Mucosa of rectum (tissue), 2 donors: Measurements from ENCODE around the gene TOGARAM2.

ENCODE experiments used
- H3K27ac ChIP-seq, 2 donors: one replicate each; pipeline ENCODE4 v1.7.0; 2013; ENCODE audit warnings: inconsistent platforms in 2 of 2, low read depth in 2 of 2, low read length in 2 of 2
- H3K27me3 ChIP-seq, 2 donors: one replicate each; pipeline ENCODE4 v1.7.0; 2013; ENCODE audit warnings: low read length in 2 of 2; ENCODE audit not compliant: control insufficient read depth in 2 of 2, insufficient read depth in 2 of 2
- H3K36me3 ChIP-seq, 2 donors: one replicate each; pipeline ENCODE4 v1.7.0; 2013; ENCODE audit warnings: low read length in 2 of 2; ENCODE audit not compliant: control insufficient read depth in 2 of 2, insufficient read depth in 2 of 2
- H3K4me1 ChIP-seq, 2 donors: one replicate each; pipeline ENCODE4 v1.7.0; 2013; ENCODE audit warnings: low read length in 2 of 2, mild to moderate bottlenecking in 1 of 2; ENCODE audit not compliant: control insufficient read depth in 2 of 2, insufficient read depth in 2 of 2
- H3K4me3 ChIP-seq, 2 donors: one replicate each; pipeline ENCODE4 v1.7.0; 2013; ENCODE audit warnings: low read length in 2 of 2
- H3K9ac ChIP-seq, 2 donors: one replicate each; pipeline ENCODE4 v1.7.0; 2013; ENCODE audit warnings: low read length in 2 of 2, low read depth in 1 of 2, mild to moderate bottlenecking in 1 of 2
- H3K9me3 ChIP-seq, 2 donors: one replicate each; pipeline ENCODE4 v1.7.0; 2013; ENCODE audit warnings: low read length in 2 of 2; ENCODE audit not compliant: control insufficient read depth in 2 of 2
- donor health status: healthy.
- donor health status: Normal muscosa, but diverticular disease.

The TOGARAM2 gene

DNA sequence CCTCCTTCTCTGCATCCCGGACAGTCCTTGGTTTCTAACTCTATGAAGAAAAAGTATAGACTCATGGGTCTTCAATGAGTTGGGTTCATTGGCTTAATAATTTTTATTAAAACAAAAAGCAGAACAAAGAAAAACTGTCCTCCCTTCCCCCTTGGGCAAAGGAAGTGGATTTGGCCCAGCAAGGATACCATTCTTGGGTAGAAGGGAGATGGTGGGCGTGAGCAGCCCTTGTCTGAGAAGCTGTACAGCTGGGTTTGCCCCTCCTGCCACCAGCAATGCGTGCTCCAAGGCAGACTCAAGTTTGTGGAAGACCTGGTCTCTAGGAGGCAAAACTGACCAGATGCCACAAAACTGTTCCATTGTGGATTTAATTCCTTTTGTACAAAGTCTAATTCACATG, 80.5 kb downstream of the TOGARAM2 start:
- H3K27me3 ChIP-seq: no peaks in the 10 kb centered on the region
- H3K4me1 ChIP-seq: peaks cover 2 to 3% of the 10 kb centered on the region in 2 donors
- no peak overlapping the region for H3K9ac ChIP-seq
- no peaks in the 10 kb centered on the region for H3K9me3 ChIP-seq
- no peak overlapping the region for H3K4me3 ChIP-seq
- no peak overlapping the region for H3K27ac ChIP-seq
- no peaks in the 10 kb centered on the region for H3K36me3 ChIP-seq

DNA sequence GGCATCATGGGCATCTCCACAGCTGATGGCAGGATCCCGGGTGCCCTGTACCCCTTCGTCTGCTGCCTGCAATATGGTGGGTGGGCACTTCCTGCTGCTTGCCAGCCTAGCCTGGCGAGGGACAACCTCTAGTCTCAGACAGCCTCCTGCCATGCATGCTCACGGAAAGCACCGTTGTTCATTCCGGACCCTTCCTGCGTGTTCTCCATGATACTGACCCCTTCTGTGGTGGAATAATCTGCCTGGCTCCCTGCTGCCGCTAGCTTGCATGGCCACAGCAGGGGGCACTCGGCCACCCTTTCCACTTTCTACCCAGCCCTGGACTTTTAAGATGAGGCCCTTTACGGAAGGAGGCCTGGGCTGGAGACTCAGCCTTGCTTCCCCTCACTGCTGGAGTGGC, 81.3 kb downstream of the TOGARAM2 start:
- no peak overlapping the region for H3K27ac ChIP-seq
- no peaks in the 10 kb centered on the region for H3K36me3 ChIP-seq
- H3K9me3 ChIP-seq: no peaks in the 10 kb centered on the region
- no peak overlapping the region for H3K9ac ChIP-seq
- H3K27me3 ChIP-seq: no peaks in the 10 kb centered on the region
- no peak overlapping the region for H3K4me3 ChIP-seq
- H3K4me1 ChIP-seq: peaks cover 2 to 3% of the 10 kb centered on the region in 2 donors

DNA sequence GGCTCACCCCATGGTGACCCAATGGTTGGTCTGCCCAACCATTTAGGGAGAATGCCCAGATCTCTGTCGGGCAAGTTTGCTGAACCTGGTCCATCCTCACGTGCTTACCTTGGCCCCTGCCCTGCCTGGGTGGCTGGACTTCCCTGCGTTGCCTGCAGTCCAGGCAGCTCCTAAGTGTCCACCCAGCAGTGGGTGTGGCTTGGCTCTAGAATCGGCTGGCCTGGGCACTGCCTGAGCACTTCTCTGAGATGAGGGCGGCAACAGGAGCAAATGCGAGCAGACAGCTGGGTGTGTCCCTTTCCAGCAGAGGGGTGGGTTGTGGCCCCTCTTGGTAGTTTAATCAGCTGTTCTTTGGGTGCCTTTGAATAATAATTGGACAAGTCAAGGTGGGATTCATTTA, 82.0 kb downstream of the TOGARAM2 start:
- H3K4me3 ChIP-seq: no peak overlapping the region
- H3K9me3 ChIP-seq: no peaks in the 10 kb centered on the region
- H3K4me1 ChIP-seq: peaks cover 2 to 3% of the 10 kb centered on the region in 2 donors
- no peak overlapping the region for H3K27ac ChIP-seq
- H3K9ac ChIP-seq: no peak overlapping the region
- H3K27me3 ChIP-seq: no peaks in the 10 kb centered on the region
- H3K36me3 ChIP-seq: no peaks in the 10 kb centered on the region

- Histone ChIP-seq H3K9me3 (no peaks in the 10 kb centered on the region), H3K36me3 (no peaks in the 10 kb centered on the region), H3K4me3 (peak overlapping the region in 1 of 2 donors; percentile 8), H3K27me3 (no peaks in the 10 kb centered on the region), H3K9ac (no peak overlapping the region), H3K27ac (no peak overlapping the region), H3K4me1 (peaks cover 2 to 3% of the 10 kb centered on the region in 2 donors)
These were observed 82.7 kb downstream of the TOGARAM2 start for GRCh38 chr2:29063646-29064345.

DNA sequence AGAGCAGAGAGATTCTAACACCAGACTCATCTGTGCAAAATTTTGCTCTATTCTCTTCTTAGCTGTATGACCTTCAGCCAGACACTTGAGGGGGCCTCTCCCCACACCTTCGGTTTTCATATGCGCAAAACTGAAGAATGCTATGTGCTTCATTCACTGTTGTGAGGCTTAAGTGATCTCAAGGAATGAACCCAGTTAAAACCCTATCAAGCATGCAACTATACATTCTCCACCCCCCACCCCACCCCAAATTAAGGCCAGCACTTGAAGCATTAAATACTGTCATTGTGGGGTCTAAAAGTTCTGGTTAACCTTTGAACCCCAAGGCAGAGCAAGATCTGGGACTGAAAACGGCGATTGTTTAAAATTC, 83.2 kb downstream of the TOGARAM2 start:
- Histone ChIP-seq H3K36me3 (no peaks in the 10 kb centered on the region), H3K4me1 (peaks cover 2 to 3% of the 10 kb centered on the region in 2 donors), H3K9ac (no peak overlapping the region), H3K27ac (peak overlapping the region; percentile 41 to 65), H3K27me3 (no peaks in the 10 kb centered on the region), H3K4me3 (no peak overlapping the region), H3K9me3 (no peaks in the 10 kb centered on the region)

- H3K36me3 ChIP-seq: no peaks in the 10 kb centered on the region
- no peaks in the 10 kb centered on the region for H3K27me3 ChIP-seq
- no peak overlapping the region for H3K4me3 ChIP-seq
- peak overlapping the region; percentile 41 to 65 for H3K27ac ChIP-seq
- peaks cover 2 to 3% of the 10 kb centered on the region in 2 donors for H3K4me1 ChIP-seq
- H3K9ac ChIP-seq: no peak overlapping the region
- H3K9me3 ChIP-seq: no peaks in the 10 kb centered on the region
These were observed 83.6 kb downstream of the TOGARAM2 start for GRCh38 chr2:29064746-29065067.

GRCh38 chr2:29065068-29065811, 84.1 kb downstream of the TOGARAM2 start:
- H3K4me1 ChIP-seq: peaks cover 2 to 3% of the 10 kb centered on the region in 2 donors
- no peaks in the 10 kb centered on the region for H3K36me3 ChIP-seq
- H3K27ac ChIP-seq: peak overlapping the region; percentile 41 to 65
- H3K27me3 ChIP-seq: no peaks in the 10 kb centered on the region
- no peak overlapping the region for H3K9ac ChIP-seq
- no peak overlapping the region for H3K4me3 ChIP-seq
- H3K9me3 ChIP-seq: no peaks in the 10 kb centered on the region

- H3K4me3 ChIP-seq: no peak overlapping the region
- H3K27ac ChIP-seq: no peak overlapping the region
- no peaks in the 10 kb centered on the region for H3K27me3 ChIP-seq
- H3K36me3 ChIP-seq: no peaks in the 10 kb centered on the region
- no peaks in the 10 kb centered on the region for H3K9me3 ChIP-seq
- H3K4me1 ChIP-seq: peaks cover 2 to 3% of the 10 kb centered on the region in 2 donors
- no peak overlapping the region for H3K9ac ChIP-seq
These were observed 85.3 kb downstream of the TOGARAM2 start for GRCh38 chr2:29066271-29066860.

DNA sequence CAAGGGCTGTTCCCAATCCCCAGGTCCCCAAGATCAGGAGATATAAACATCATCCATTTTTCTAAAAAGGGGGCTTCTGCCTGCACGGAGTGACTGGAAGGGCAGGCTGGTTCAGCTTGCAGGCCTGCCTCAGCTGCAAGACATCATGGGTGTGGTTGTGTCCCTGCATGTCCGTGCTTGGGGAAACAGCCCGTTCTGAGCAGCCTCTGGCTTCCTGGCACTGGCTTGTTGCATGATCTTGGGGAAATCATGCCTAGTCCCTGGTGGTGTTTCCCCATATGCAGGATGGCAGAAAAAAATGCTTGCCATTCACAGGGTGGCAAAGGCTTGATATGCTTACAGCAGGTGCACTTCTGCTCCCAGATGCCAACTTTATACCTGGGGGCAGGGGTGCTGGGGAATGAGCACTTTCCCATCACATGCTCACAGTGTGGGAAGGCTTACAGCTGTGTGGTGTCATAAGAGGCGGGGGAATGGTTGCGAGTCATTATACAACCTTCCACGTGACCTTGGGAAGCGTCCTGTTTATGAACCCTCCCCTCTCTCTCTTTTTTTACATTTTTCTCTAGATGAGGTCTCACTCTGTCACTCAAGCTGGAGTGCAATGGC, 86.0 kb downstream of the TOGARAM2 start:
- Histone ChIP-seq H3K4me3 (no peak overlapping the region), H3K27ac (no peak overlapping the region), H3K9ac (no peak overlapping the region), H3K4me1 (peaks cover 2 to 3% of the 10 kb centered on the region in 2 donors), H3K9me3 (no peaks in the 10 kb centered on the region), H3K27me3 (no peaks in the 10 kb centered on the region), H3K36me3 (no peaks in the 10 kb centered on the region)

- H3K9ac ChIP-seq: no peak overlapping the region
- H3K36me3 ChIP-seq: no peaks in the 10 kb centered on the region
- peaks cover 2 to 3% of the 10 kb centered on the region in 2 donors for H3K4me1 ChIP-seq
- no peak overlapping the region for H3K27ac ChIP-seq
- H3K9me3 ChIP-seq: no peaks in the 10 kb centered on the region
- no peaks in the 10 kb centered on the region for H3K27me3 ChIP-seq
- H3K4me3 ChIP-seq: no peak overlapping the region
These were observed 87.4 kb downstream of the TOGARAM2 start for GRCh38 chr2:29068513-29068912.
